Lung microvascular endothelial cell (primary cell): ENCODE data around the gene CBX6. TPM values are rescaled to one million over a fixed set of nuclear protein-coding genes. Genes with fewer than 3 reads are reported as not detected.

Experiments used
- DNase-seq, 2 donors: peaks; one replicate each; pipeline versions ENCODE4 v3.0.0 to v3.0.0-alpha.2; 2010; ENCODE audit warnings: low read depth in 2 of 2
- total RNA-seq: library from RNA; depleted of rRNA; stranded (reverse); fragments of >200 nt; gene quantifications from 2 replicates; pipeline ENCODE4 v1.2.1, GENCODE V29; 2014

CBX6 gene
- total RNA-seq, 1 donor from 2014 or later = 11.9 TPM

- DNase-seq = no peak
Measured at GRCh38 chr22:38841211-38841610, 30.8 kb downstream of the CBX6 start.

GRCh38 chr22:38840129-38840528, 31.9 kb downstream of the CBX6 start:
- DNase-seq = no peak

GRCh38 chr22:38839686-38840085, 32.3 kb downstream of the CBX6 start:
- no peak for DNase-seq

GRCh38 chr22:38837414-38837928, 34.5 kb downstream of the CBX6 start:
- no peak for DNase-seq

GRCh38 chr22:38835888-38836301, 36.1 kb downstream of the CBX6 start:
- DNase-seq = no peak

- DNase-seq = no peak
Measured at GRCh38 chr22:38834991-38835390, 37.0 kb downstream of the CBX6 start.

GRCh38 chr22:38834215-38834953, 37.6 kb downstream of the CBX6 start:
- DNase-seq = no peak

GRCh38 chr22:38833061-38833460, 39.0 kb downstream of the CBX6 start:
- DNase-seq = no peak

- DNase-seq = no peak
Measured at GRCh38 chr22:38832005-38832978, 39.7 kb downstream of the CBX6 start.

GRCh38 chr22:38831166-38831945, 40.7 kb downstream of the CBX6 start:
- DNase-seq = no peak

GRCh38 chr22:38830845-38831108, 41.2 kb downstream of the CBX6 start:
- DNase-seq = no peak

- DNase-seq = no peak
Measured at GRCh38 chr22:38830026-38830844, 41.8 kb downstream of the CBX6 start.

GRCh38 chr22:38829485-38829884, 42.5 kb downstream of the CBX6 start:
- no peak for DNase-seq

GRCh38 chr22:38828616-38829205, 43.3 kb downstream of the CBX6 start:
- no peak for DNase-seq

- no peak for DNase-seq
Measured at GRCh38 chr22:38828191-38828590, 43.8 kb downstream of the CBX6 start.

- no peak for DNase-seq
Measured at GRCh38 chr22:38827510-38827909, 44.5 kb downstream of the CBX6 start.

GRCh38 chr22:38826801-38827200, 45.2 kb downstream of the CBX6 start:
- no peak for DNase-seq

GRCh38 chr22:38826386-38826785, 45.6 kb downstream of the CBX6 start:
- DNase-seq = no peak

- DNase-seq = peak; percentile 79 to 85
Measured at GRCh38 chr22:38824585-38824984, 47.4 kb downstream of the CBX6 start.

- no peak for DNase-seq
Measured at GRCh38 chr22:38823637-38824036, 48.4 kb downstream of the CBX6 start.

GRCh38 chr22:38823076-38823475, 48.9 kb downstream of the CBX6 start:
- DNase-seq = no peak
